HEK293 (cell line): ENCODE data around the gene CACNA1H.
A peak's percentile ranks its signal among the peaks of the same experiment; 100 is the strongest.

Experiments
- CTCF ChIA-PET: fragments of 350-600 bp; formaldehyde crosslinking; extraction: SDS; loops from one replicate; lab custom pipeline; 2021; ENCODE audit warnings: antibody characterized with exemption; lab: Yijun Ruan, JAX
- POLR2A ChIA-PET: fragments of 300-600 bp; formaldehyde crosslinking; extraction: SDS; loops from one replicate; lab custom pipeline; 2020; ENCODE audit warnings: antibody characterized with exemption, inconsistent platforms; lab: Yijun Ruan, JAX
- H3K27ac ChIP-seq: fragments of 200-500 bp; sonication (Bioruptor generic); 2 replicates; pipeline ENCODE4 v1.5.1; 2014; ENCODE audit warnings: low read depth, low read length, control low read depth, inconsistent platforms; ENCODE audit errors: extremely low read depth
- H3K36me3 ChIP-seq, 2 experiments: fragments of 200-500 bp in 1 of 2; sonication (Bioruptor generic) in 1 of 2; 1 replicate in 1 of 2; 2 replicates in 1 of 2; pipeline ENCODE4 v1.5.1; 2014 to 2017; ENCODE audit warnings: inconsistent platforms in 2 of 2, low read length in 2 of 2; ENCODE audit not compliant: control insufficient read depth in 2 of 2, insufficient read depth in 1 of 2
- H3K4me1 ChIP-seq: fragments of 200-500 bp; sonication (Bioruptor generic); 2 replicates; pipeline ENCODE4 v1.5.1; 2014; ENCODE audit warnings: mild to moderate bottlenecking, low read length, inconsistent platforms; ENCODE audit not compliant: control insufficient read depth, insufficient read depth
- H3K4me3 ChIP-seq: 2 replicates; pipeline ENCODE4 v1.5.1; 2011; ENCODE audit warnings: low read depth, mild to moderate bottlenecking, control low read depth, low read length, moderate library complexity
- H3K9me3 ChIP-seq: fragments of 200-500 bp; sonication (Bioruptor generic); 2 replicates; pipeline ENCODE4 v1.5.1; 2014; ENCODE audit warnings: low read depth, low read length, inconsistent platforms; ENCODE audit not compliant: control insufficient read depth, insufficient read depth
- BCL11B ChIP-seq: fragments of 450-650 bp; formaldehyde crosslinking; IDR thresholded peaks from 2 replicates; pipeline ENCODE4 v1.5.1; 2016; ENCODE audit warnings: low read depth, missing biosample characterization, missing genetic modification characterization
- EGR2 ChIP-seq: fragments of 450-650 bp; formaldehyde crosslinking; IDR thresholded peaks from 2 replicates; pipeline ENCODE4 v1.5.1; 2016; ENCODE audit warnings: low read depth, missing biosample characterization, missing genetic modification characterization
- FEZF1 ChIP-seq: fragments of 450-650 bp; formaldehyde crosslinking; IDR thresholded peaks from 2 replicates; pipeline ENCODE4 v1.5.1; 2016; ENCODE audit warnings: missing biosample characterization, missing genetic modification characterization
- GLI4 ChIP-seq: fragments of 450-650 bp; formaldehyde crosslinking; IDR thresholded peaks from 2 replicates; pipeline ENCODE4 v1.5.1; 2016; ENCODE audit warnings: missing biosample characterization, missing genetic modification characterization
- GLIS2 ChIP-seq: fragments of 450-650 bp; formaldehyde crosslinking; IDR thresholded peaks from 2 replicates; pipeline ENCODE4 v1.5.1; 2016; ENCODE audit warnings: missing biosample characterization, missing genetic modification characterization
- HOXA7 ChIP-seq: sonication (generic); formaldehyde crosslinking; IDR thresholded peaks from 2 replicates; pipeline ENCODE4 v1.8.1; 2022; ENCODE audit warnings: missing genetic modification reagents, borderline replicate concordance
- IKZF3 ChIP-seq: fragments of 450-650 bp; IDR thresholded peaks from 2 replicates; pipeline ENCODE4 v1.5.0; 2018; ENCODE audit warnings: missing biosample characterization, mild to moderate bottlenecking, missing genetic modification characterization, moderate library complexity
- KLF7 ChIP-seq: fragments of 450-650 bp; formaldehyde crosslinking; IDR thresholded peaks from 2 replicates; pipeline ENCODE4 v1.5.1; 2016; ENCODE audit warnings: missing biosample characterization, missing genetic modification characterization, borderline replicate concordance
- MEIS1 ChIP-seq: sonication (generic); formaldehyde crosslinking; IDR thresholded peaks from 2 replicates; pipeline ENCODE4 v1.8.1; 2022; ENCODE audit warnings: missing genetic modification reagents, mild to moderate bottlenecking, borderline replicate concordance
- MZF1 ChIP-seq: fragments of 450-650 bp; formaldehyde crosslinking; IDR thresholded peaks from 2 replicates; pipeline ENCODE4 v1.5.1; 2017; ENCODE audit warnings: missing biosample characterization, missing genetic modification characterization, borderline replicate concordance
- PRDM1 ChIP-seq: fragments of 450-650 bp; formaldehyde crosslinking; IDR thresholded peaks from 2 replicates; pipeline ENCODE4; 2016; ENCODE audit warnings: missing biosample characterization, missing genetic modification characterization
- SCRT1 ChIP-seq: fragments of 450-650 bp; formaldehyde crosslinking; IDR thresholded peaks from 2 replicates; pipeline ENCODE4 v1.5.1; 2016; ENCODE audit warnings: missing biosample characterization, missing genetic modification characterization, borderline replicate concordance
- SCRT2 ChIP-seq: fragments of 450-650 bp; formaldehyde crosslinking; IDR thresholded peaks from 2 replicates; pipeline ENCODE4 v1.5.1; 2016; ENCODE audit warnings: missing biosample characterization, missing genetic modification characterization
- SP2 ChIP-seq: fragments of 450-650 bp; formaldehyde crosslinking; IDR thresholded peaks from 2 replicates; pipeline ENCODE4 v1.5.1; 2016; ENCODE audit warnings: missing biosample characterization, missing genetic modification characterization
- SP3 ChIP-seq: fragments of 450-650 bp; formaldehyde crosslinking; IDR thresholded peaks from 2 replicates; pipeline ENCODE4 v1.5.1; 2016; ENCODE audit warnings: missing biosample characterization, missing genetic modification characterization
- SP7 ChIP-seq: fragments of 450-650 bp; formaldehyde crosslinking; IDR thresholded peaks from 2 replicates; pipeline ENCODE4 v1.5.1; 2016; ENCODE audit warnings: missing biosample characterization, missing genetic modification characterization
- YY1 ChIP-seq: fragments of 450-650 bp; formaldehyde crosslinking; IDR thresholded peaks from 2 replicates; pipeline ENCODE4 v1.5.1; 2018; ENCODE audit warnings: missing biosample characterization, missing genetic modification characterization
- ZFHX2 ChIP-seq: fragments of 450-650 bp; formaldehyde crosslinking; conservative IDR thresholded peaks from 2 replicates; pipeline ENCODE4 v1.5.1; 2016; ENCODE audit warnings: missing biosample characterization, missing genetic modification characterization
- ZNF121 ChIP-seq: fragments of 450-650 bp; formaldehyde crosslinking; IDR thresholded peaks from 2 replicates; pipeline ENCODE4 v1.5.1; 2016; ENCODE audit warnings: missing biosample characterization, missing genetic modification characterization
- ZNF138 ChIP-seq: fragments of 450-650 bp; formaldehyde crosslinking; IDR thresholded peaks from 2 replicates; pipeline ENCODE4 v1.5.1; 2016; ENCODE audit warnings: missing biosample characterization, missing genetic modification characterization, borderline replicate concordance
- ZNF239 ChIP-seq: fragments of 450-650 bp; formaldehyde crosslinking; IDR thresholded peaks from 2 replicates; pipeline ENCODE4 v1.5.1; 2016; ENCODE audit warnings: missing biosample characterization, missing genetic modification characterization
- ZNF274 ChIP-seq, 2 experiments: fragments of 200-500 bp in 1 of 2; fragments of 450-650 bp in 1 of 2; sonication (Bioruptor generic) in 1 of 2; formaldehyde crosslinking in 1 of 2; IDR thresholded peaks; 2 replicates each; pipeline versions ENCODE4 v1.5.1 to v1.6.1; 2014 to 2016; ENCODE audit warnings: borderline replicate concordance in 1 of 2, inconsistent platforms in 1 of 2, low read length in 1 of 2, missing biosample characterization in 1 of 2, missing genetic modification characterization in 1 of 2
- ZNF292 ChIP-seq: fragments of 450-650 bp; formaldehyde crosslinking; IDR thresholded peaks from 2 replicates; pipeline ENCODE4 v1.5.1; 2016; ENCODE audit warnings: low read depth, missing biosample characterization, missing genetic modification characterization, borderline replicate concordance
- ZNF350 ChIP-seq: fragments of 450-650 bp; formaldehyde crosslinking; IDR thresholded peaks from 2 replicates; pipeline ENCODE4 v1.5.0; 2017; ENCODE audit warnings: missing biosample characterization, mild to moderate bottlenecking, missing genetic modification characterization
- ZNF366 ChIP-seq: fragments of 450-650 bp; formaldehyde crosslinking; conservative IDR thresholded peaks from 2 replicates; pipeline ENCODE4 v1.5.1; 2016; ENCODE audit warnings: missing biosample characterization, missing genetic modification characterization
- ZNF394 ChIP-seq: fragments of 450-650 bp; formaldehyde crosslinking; IDR thresholded peaks from 2 replicates; pipeline ENCODE4 v1.5.1; 2016; ENCODE audit warnings: missing biosample characterization, missing genetic modification characterization, mild to moderate bottlenecking, moderate library complexity, borderline replicate concordance
- ZNF473 ChIP-seq: fragments of 450-650 bp; formaldehyde crosslinking; IDR thresholded peaks from 2 replicates; pipeline ENCODE4 v1.5.1; 2017; ENCODE audit warnings: missing biosample characterization, missing genetic modification characterization
- ZNF548 ChIP-seq: fragments of 450-650 bp; formaldehyde crosslinking; IDR thresholded peaks from 2 replicates; pipeline ENCODE4 v1.5.1; 2016; ENCODE audit warnings: missing biosample characterization, missing genetic modification characterization
- ZNF629 ChIP-seq: fragments of 450-650 bp; formaldehyde crosslinking; IDR thresholded peaks from 2 replicates; pipeline ENCODE4 v1.5.1; 2017; ENCODE audit warnings: missing biosample characterization, missing genetic modification characterization
- ZNF645 ChIP-seq: fragments of 450-650 bp; formaldehyde crosslinking; IDR thresholded peaks from 2 replicates; pipeline ENCODE4; 2016; ENCODE audit warnings: missing biosample characterization, missing genetic modification characterization
- ZNF677 ChIP-seq: fragments of 450-650 bp; IDR thresholded peaks from 2 replicates; pipeline ENCODE4 v1.5.0; 2018; ENCODE audit warnings: missing biosample characterization, mild to moderate bottlenecking, missing genetic modification characterization, moderate library complexity
- ZNF692 ChIP-seq: fragments of 450-650 bp; formaldehyde crosslinking; IDR thresholded peaks from 2 replicates; pipeline ENCODE4 v1.5.1; 2016; ENCODE audit warnings: missing biosample characterization, missing genetic modification characterization
- ZNF707 ChIP-seq: fragments of 450-650 bp; formaldehyde crosslinking; IDR thresholded peaks from 2 replicates; pipeline ENCODE4 v1.5.1; 2016; ENCODE audit warnings: missing biosample characterization, missing genetic modification characterization
- ZNF76 ChIP-seq: fragments of 450-650 bp; formaldehyde crosslinking; IDR thresholded peaks from 2 replicates; pipeline ENCODE4; 2016; ENCODE audit warnings: low read depth, missing biosample characterization, missing genetic modification characterization, borderline replicate concordance
- ZNF768 ChIP-seq: fragments of 450-650 bp; formaldehyde crosslinking; IDR thresholded peaks from 2 replicates; pipeline ENCODE4 v1.5.1; 2018; ENCODE audit warnings: missing biosample characterization, mild to moderate bottlenecking, missing genetic modification characterization
- ZSCAN30 ChIP-seq: fragments of 450-650 bp; IDR thresholded peaks from 2 replicates; pipeline ENCODE4 v1.5.1; 2018; ENCODE audit warnings: missing biosample characterization, mild to moderate bottlenecking, missing genetic modification characterization, moderate library complexity

Gene CACNA1H

GRCh38 chr16:1181404-1182315 lies 28.8 kb downstream of the CACNA1H start (continued):
- TF ChIP-seq GLIS2 (tag by site-specific recombination) (no peak), FEZF1 (no peak), ZNF677 (tag by site-specific recombination) (no peak), SCRT2 (tag by site-specific recombination) (no peak), HOXA7 (CRISPR knock-in tag) (no peak), SP3 (tag by site-specific recombination) (no peak), PRDM1 (tag by site-specific recombination) (no peak), ZNF350 (tag by site-specific recombination) (no peak), ZNF692 (tag by site-specific recombination) (no peak), ZNF239 (tag by site-specific recombination) (no peak), ZNF645 (tag by site-specific recombination) (no peak), ZNF629 (tag by site-specific recombination) (no peak), IKZF3 (tag by site-specific recombination) (no peak), ZNF76 (tag by site-specific recombination) (no peak), GLI4 (tag by site-specific recombination) (no peak), SCRT1 (tag by site-specific recombination) (no peak), ZNF768 (tag by site-specific recombination) (no peak), SP2 (tag by site-specific recombination) (no peak), SP7 (no peak), ZSCAN30 (tag by site-specific recombination) (no peak), ZNF548 (tag by site-specific recombination) (no peak), ZFHX2 (tag by site-specific recombination) (peak; percentile 80), ZNF121 (tag by site-specific recombination) (no peak), EGR2 (tag by site-specific recombination) (peak; percentile 68), YY1 (no peak)

GRCh38 chr16:1182316-1182671 lies 29.4 kb downstream of the CACNA1H start:
- H3K4me3 ChIP-seq, result no peak overlapping the region
- H3K4me1 ChIP-seq, result peaks cover 3% of the 10 kb centered on the region; the same call in 1 of the 2 replicates
- H3K9me3 ChIP-seq, result no peaks in the 10 kb centered on the region
- no peak overlapping the region for H3K27ac ChIP-seq
- ChIA-PET CTCF (interaction anchor here (0.9 to 1.9 kb wide), 7 partner anchors 12 to 125 kb away, joined by 3 to 5 read pairs (median 4); no protein-coding TSS in a partner anchor), POLR2A (interaction anchor here (1.1 kb wide), 1 partner anchor 8 kb away, joined by 4 read pairs; no protein-coding TSS in a partner anchor)
- no peaks in the 10 kb centered on the region for H3K36me3 ChIP-seq
- TF ChIP-seq MEIS1 (CRISPR knock-in tag), result no peak
- no peak for TF ChIP-seq ZNF707 (tag by site-specific recombination)
- TF ChIP-seq MZF1, result no peak
- TF ChIP-seq ZNF274 (IDR thresholded peaks at IDR 0.05; ENCODE audit: low read length), result no peak
- TF ChIP-seq ZNF274 (tag by site-specific recombination; IDR thresholded peaks at IDR 0.05; ENCODE audit: borderline replicate concordance), result no peak
- TF ChIP-seq ZNF138 (tag by site-specific recombination), result no peak
- no peak for TF ChIP-seq ZNF292 (tag by site-specific recombination)
- TF ChIP-seq KLF7 (tag by site-specific recombination), result no peak
- TF ChIP-seq ZNF366 (tag by site-specific recombination), result no peak
- TF ChIP-seq BCL11B (tag by site-specific recombination), result no peak
- TF ChIP-seq ZNF473 (tag by site-specific recombination), result no peak
- no peak for TF ChIP-seq ZNF394 (tag by site-specific recombination)
